Naive thymus-derived CD8-positive, alpha-beta T cell (primary cell): ENCODE data around the gene SPNS2. TPM values are rescaled to one million over a fixed set of nuclear protein-coding genes. Genes with fewer than 3 reads are reported as not detected.

Experiments
- ATAC-seq, 2 donors: fragments of 150-1000 bp; cut with Tn5 transposase in 1 of 2; sonication (Bioruptor Pico), chemical (Tn5 transposase) in 1 of 2; 1 replicate in 1 of 2; 2 replicates in 1 of 2; pipeline ENCODE4 v1.10.0; 2021; ENCODE audit warnings: mild to moderate bottlenecking in 2 of 2, moderate library complexity in 2 of 2
- POLR2A ChIA-PET: fragments of 350-600 bp; sonication (Branson Sonifier 250); formaldehyde crosslinking; loops from one replicate; lab custom pipeline; 2021; ENCODE audit warnings: antibody characterized with exemption; lab: Charles Lee
- DNase-seq, 10 donors: peaks; one replicate each; pipeline versions ENCODE4 v3.0.0 to v3.0.0-alpha.2; 2020 to 2022
- H3K27ac Mint-ChIP-seq, 10 donors: one replicate each; pipeline ENCODE4 v1.8.0; 2020 to 2022; ENCODE audit warnings: mild to moderate bottlenecking in 10 of 10, mixed read lengths in 10 of 10, moderate library complexity in 4 of 10, inconsistent platforms in 1 of 10
- H3K27me3 Mint-ChIP-seq, 5 donors: one replicate each; pipeline ENCODE4 v1.8.0; 2021 to 2022; ENCODE audit warnings: mixed read lengths in 5 of 5
- H3K36me3 Mint-ChIP-seq, 3 donors: one replicate each; pipeline ENCODE4 v1.8.0; 2020 to 2022; ENCODE audit warnings: mixed read lengths in 3 of 3, mild to moderate bottlenecking in 2 of 3, inconsistent platforms in 1 of 3
- H3K4me1 Mint-ChIP-seq, 4 donors: one replicate each; pipeline ENCODE4 v1.8.0; 2021 to 2022; ENCODE audit warnings: mixed read lengths in 4 of 4
- H3K4me3 Mint-ChIP-seq, 10 donors: one replicate each; pipeline ENCODE4 v1.8.0; 2020 to 2022; ENCODE audit warnings: mild to moderate bottlenecking in 10 of 10, mixed read lengths in 10 of 10, moderate library complexity in 6 of 10, inconsistent platforms in 1 of 10
- H3K9me3 Mint-ChIP-seq, 9 donors: one replicate each; pipeline ENCODE4 v1.8.0; 2020 to 2022; ENCODE audit warnings: mixed read lengths in 9 of 9, mild to moderate bottlenecking in 3 of 9, inconsistent platforms in 1 of 9, moderate library complexity in 1 of 9
- polyA plus RNA-seq, 3 donors: library from polyadenylated mRNA; unstranded; fragments of 300-500 nt; fragmentation: Illumina TruSeq; gene quantifications; one replicate each; pipeline ENCODE4 v1.2.3, GENCODE V29; 2021
- total RNA-seq, 8 experiments: library from RNA in 2 of 8; stranded (reverse) in 2 of 8; gene quantifications; one replicate each; pipeline ENCODE4 v1.2.3 and lab custom pipeline; 2021 to 2026

The SPNS2 gene
- total and polyA plus RNA-seq, 5 experiments from 2014 or later = 0.44 to 0.63 (median 0.53) TPM

DNA sequence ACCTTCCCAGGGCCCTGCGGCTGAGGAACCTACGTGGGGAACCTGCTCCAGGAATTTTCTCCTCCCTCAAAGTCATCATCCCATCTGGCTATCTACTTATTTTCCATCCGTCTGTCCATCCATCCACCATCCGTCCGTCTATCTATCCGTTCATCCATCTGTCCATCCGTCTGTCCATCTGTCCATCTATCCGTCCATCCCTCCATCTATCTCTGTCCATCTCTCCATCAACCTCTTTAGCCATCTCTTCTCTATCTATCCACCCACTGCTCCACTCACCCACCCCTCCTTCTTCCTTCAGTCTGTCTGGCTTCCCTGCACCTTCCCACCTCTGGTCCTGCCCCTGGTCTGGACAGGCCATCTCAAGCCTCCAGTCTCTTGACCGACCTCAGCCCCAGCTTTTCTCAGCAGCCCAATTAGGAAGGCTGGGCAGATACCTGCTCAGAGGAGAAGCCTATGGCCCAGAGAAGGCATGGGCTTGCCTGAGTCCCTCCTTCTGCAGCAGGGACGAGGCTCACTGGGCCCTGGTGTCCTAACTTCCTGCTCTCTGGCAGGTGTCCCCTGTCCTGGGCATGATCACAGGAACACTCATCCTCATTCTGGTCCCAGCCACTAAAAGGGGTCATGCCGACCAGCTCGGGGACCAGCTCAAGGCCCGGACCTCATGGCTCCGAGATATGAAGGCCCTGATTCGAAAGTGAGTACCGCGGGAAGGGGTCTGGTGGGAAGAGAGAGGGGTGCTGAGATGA lies 33.5 kb downstream of the SPNS2 start:
- POLR2A ChIA-PET = no interaction called here
- H3K36me3 Mint-ChIP-seq = no peaks in the 10 kb centered on the region
- H3K4me1 Mint-ChIP-seq = peaks cover 0 to 16% (median 10%) of the 10 kb centered on the region in 4 donors
- H3K4me3 Mint-ChIP-seq = no peak overlapping the region
- ATAC-seq (no peak), DNase-seq (no peak)
- H3K27ac Mint-ChIP-seq = no peak overlapping the region
- H3K27me3 Mint-ChIP-seq = peaks cover 2 to 12% (median 9%) of the 10 kb centered on the region in 5 donors
- H3K9me3 Mint-ChIP-seq = no peaks in the 10 kb centered on the region

GRCh38 chr17:4532860-4533522 lies 34.3 kb downstream of the SPNS2 start:
- Mint-ChIP-seq H3K4me3 (no peak overlapping the region), H3K4me1 (peaks cover 0 to 16% (median 10%) of the 10 kb centered on the region in 4 donors), H3K9me3 (no peaks in the 10 kb centered on the region), H3K36me3 (no peaks in the 10 kb centered on the region), H3K27me3 (peaks cover 2 to 12% (median 9%) of the 10 kb centered on the region in 5 donors), H3K27ac (peak overlapping the region in 1 of 10 donors; percentile 77)
- no peak for DNase-seq
- ATAC-seq = no peak
- POLR2A ChIA-PET = no interaction called here

DNA sequence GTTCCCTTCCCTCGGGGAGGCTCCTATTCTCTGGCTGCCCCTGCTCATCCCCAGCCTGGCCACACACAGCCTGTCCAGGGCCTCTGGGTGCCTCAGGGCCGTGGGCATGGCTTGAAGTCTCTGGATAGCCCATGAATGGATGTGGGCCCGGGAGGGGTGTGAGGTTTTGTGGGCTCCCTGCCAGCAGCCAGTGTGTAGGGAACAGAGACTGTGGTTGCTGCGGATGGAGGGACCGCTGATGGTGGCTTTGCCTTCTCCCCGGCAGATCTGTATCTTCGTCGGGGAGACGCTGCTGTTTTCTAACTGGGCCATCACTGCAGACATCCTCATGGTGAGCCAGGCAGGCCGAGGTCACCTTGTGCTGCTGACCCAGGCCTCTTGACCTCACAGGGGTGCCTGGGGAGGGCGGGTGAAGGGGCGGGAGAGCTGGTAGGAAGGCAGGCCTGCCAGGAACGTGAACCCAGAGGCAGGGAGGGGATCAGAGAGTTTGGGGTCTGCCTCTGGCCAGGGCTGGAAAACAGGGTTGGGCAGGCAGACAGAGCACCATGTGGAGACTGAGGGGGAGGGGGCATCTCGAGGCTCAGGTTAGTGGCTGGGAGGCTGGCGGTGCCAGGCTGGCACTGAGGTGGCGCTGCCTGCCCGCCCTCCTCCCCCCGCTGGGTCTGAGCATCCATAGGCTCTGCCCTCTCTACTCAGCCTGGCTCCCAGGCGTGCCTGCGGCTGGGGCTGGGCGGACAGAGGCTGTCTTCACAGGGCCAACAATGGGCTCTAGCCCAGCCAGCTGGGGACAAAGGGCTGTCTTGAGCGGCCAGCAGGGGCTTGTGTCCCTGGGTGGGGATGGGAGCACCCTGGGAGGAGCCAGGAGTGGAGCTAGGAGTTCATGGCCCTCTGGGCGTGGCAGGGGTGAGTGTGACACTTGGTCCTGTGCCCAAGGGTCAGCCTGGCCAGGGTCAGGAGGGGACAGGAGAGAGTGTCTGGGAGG lies 35.1 kb downstream of the SPNS2 start:
- DNase-seq = no peak
- H3K4me1 Mint-ChIP-seq = peaks cover 0 to 16% (median 10%) of the 10 kb centered on the region in 4 donors
- H3K9me3 Mint-ChIP-seq = no peaks in the 10 kb centered on the region
- H3K27ac Mint-ChIP-seq = peak overlapping the region in 1 of 10 donors; percentile 77
- ATAC-seq = peak; percentile 41 to 51
- H3K27me3 Mint-ChIP-seq = peaks cover 2 to 12% (median 9%) of the 10 kb centered on the region in 5 donors
- POLR2A ChIA-PET = no interaction called here
- H3K36me3 Mint-ChIP-seq = no peaks in the 10 kb centered on the region
- H3K4me3 Mint-ChIP-seq = no peak overlapping the region

DNA sequence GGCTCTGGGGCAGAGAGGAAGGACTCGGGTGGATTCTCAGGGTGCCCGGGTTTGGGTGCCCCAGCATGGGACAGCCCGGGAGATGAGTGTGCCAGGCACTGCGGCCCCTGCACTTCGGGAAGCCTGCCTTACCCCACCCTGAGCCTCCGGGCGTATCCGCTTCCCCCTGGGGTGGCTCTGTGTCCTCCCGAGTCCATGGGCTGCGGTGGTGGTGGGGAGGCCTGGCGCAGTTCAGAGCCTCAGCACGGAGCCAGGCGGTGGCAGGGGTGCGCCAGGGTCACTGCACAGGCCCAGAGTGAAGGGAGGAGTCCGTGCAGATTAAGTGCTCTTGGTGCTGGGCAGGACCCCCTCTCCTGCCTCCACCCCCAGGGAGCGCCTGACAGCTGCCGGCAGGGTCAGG lies 35.8 kb downstream of the SPNS2 start:
- H3K4me3 Mint-ChIP-seq = no peak overlapping the region
- H3K27ac Mint-ChIP-seq = no peak overlapping the region
- ATAC-seq (no peak), DNase-seq (no peak)
- peaks cover 0 to 15% (median 10%) of the 10 kb centered on the region in 4 donors for H3K4me1 Mint-ChIP-seq
- H3K27me3 Mint-ChIP-seq = peaks cover under 1 to 11% (median 5%) of the 10 kb centered on the region in 5 donors
- POLR2A ChIA-PET = no interaction called here
- peaks cover 0 to 5% (median 0%) of the 10 kb centered on the region in 3 donors for H3K36me3 Mint-ChIP-seq
- H3K9me3 Mint-ChIP-seq = no peaks in the 10 kb centered on the region

- Mint-ChIP-seq H3K27ac (peak overlapping the region in 1 of 10 donors; percentile 66), H3K27me3 (peaks cover 0 to 11% (median 3%) of the 10 kb centered on the region in 5 donors), H3K36me3 (peaks cover 0 to 8% (median 0%) of the 10 kb centered on the region in 3 donors), H3K9me3 (no peaks in the 10 kb centered on the region), H3K4me3 (no peak overlapping the region), H3K4me1 (peaks cover 0 to 14% (median 9%) of the 10 kb centered on the region in 4 donors)
- ATAC-seq (no peak), DNase-seq (no peak)
- POLR2A ChIA-PET = interaction anchor here (0.5 to 0.7 kb wide), 2 partner anchors 31 to 32 kb away, joined by 3 to 5 read pairs; no protein-coding TSS in a partner anchor
Observed at GRCh38 chr17:4534928-4535666, 36.4 kb downstream of the SPNS2 start.

DNA sequence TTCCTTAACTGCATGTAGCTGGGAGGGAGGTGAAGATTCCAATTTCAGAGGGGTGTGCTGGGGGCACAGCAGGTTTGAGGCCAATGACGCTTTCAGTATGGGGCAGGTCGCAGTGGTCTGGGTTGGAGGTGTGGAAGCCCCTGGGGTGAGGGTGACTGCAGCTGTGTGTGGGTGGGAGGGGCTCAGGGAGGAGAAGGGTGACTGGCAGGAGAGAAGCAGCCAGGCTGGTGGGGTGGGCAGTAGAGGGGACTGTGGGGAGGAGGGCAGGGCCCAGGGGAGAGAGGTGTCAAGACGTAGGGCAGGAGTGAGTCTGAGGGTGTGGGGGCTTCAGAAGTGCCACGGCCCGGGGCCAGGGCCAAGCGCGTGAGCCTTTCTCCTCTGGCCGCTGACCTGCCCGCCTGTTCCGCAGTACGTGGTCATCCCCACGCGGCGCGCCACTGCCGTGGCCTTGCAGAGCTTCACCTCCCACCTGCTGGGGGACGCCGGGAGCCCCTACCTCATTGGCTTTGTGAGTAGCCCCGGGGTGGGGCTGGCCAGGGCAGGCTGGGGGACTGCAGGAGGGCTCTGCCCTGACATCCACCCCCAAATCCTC lies 37.1 kb downstream of the SPNS2 start:
- Mint-ChIP-seq H3K27ac (peak overlapping the region in 1 of 10 donors; percentile 66), H3K4me3 (no peak overlapping the region), H3K27me3 (peaks cover 0 to 8% (median 3%) of the 10 kb centered on the region in 5 donors), H3K9me3 (no peaks in the 10 kb centered on the region), H3K36me3 (peaks cover 0 to 12% (median 0%) of the 10 kb centered on the region in 3 donors), H3K4me1 (peaks cover 0 to 14% (median 9%) of the 10 kb centered on the region in 4 donors)
- ATAC-seq (no peak), DNase-seq (no peak)
- POLR2A ChIA-PET = interaction anchor here (0.5 to 0.7 kb wide), 2 partner anchors 31 kb away, joined by 3 to 5 read pairs; no protein-coding TSS in a partner anchor

DNA sequence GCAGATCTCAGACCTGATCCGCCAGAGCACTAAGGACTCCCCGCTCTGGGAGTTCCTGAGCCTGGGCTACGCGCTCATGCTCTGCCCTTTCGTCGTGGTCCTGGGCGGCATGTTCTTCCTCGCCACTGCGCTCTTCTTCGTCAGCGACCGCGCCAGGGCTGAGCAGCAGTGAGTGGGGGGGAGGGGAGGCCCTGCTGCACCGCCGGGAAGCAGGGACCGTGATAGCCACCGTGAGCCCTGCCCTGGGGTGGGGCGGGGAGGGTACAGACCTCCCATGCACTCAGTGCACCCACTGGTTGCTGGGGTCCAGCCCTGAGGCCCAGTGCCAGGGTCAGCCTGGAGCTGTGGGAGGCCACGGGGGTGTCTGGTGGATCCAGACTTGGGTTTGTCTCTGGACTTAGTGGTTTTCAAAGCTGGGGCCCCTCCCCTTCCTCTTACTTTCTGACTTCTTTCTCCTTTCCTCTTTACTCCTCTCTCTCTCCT lies 37.6 kb downstream of the SPNS2 start:
- DNase-seq (no peak), ATAC-seq (no peak)
- POLR2A ChIA-PET = no interaction called here
- Mint-ChIP-seq H3K4me1 (peaks cover 0 to 14% (median 9%) of the 10 kb centered on the region in 4 donors), H3K4me3 (no peak overlapping the region), H3K36me3 (peaks cover 0 to 17% (median 2%) of the 10 kb centered on the region in 3 donors), H3K27ac (no peak overlapping the region), H3K9me3 (no peaks in the 10 kb centered on the region), H3K27me3 (peaks cover 0 to 8% (median 3%) of the 10 kb centered on the region in 5 donors)

DNA sequence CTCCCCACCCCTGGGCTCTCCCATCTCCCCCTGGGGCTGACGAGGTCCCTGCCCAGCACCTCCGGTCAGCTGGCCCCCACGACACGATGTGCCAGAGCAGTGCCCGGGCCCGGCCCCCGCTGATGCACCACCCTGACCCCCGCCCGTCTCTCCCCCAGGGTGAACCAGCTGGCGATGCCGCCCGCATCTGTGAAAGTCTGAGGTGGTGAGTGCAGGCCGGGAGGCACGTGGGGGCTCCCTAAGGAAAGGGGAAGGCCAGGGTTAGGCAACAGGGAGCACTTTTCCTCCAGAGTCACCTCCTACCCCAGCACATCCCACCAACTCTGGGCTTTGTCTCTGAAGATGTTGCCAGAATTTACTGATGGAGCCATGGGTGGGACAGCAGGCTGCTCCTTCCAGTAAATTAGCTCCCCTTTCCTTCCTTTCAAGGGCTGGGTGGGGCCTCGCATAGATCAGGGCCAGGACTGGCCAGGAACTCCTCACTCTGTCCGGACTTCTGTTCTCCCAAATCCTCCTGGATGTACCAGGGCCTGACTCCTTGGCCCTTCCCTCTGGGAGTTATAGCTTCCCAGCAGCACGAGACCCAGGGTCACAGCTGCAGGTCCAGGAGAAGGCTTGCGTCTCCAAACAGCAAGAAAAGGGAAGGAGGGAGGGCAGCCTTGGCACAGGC lies 38.2 kb downstream of the SPNS2 start:
- no peak overlapping the region for H3K4me3 Mint-ChIP-seq
- POLR2A ChIA-PET = interaction anchor here (0.8 kb wide), 1 partner anchor 19 kb away, joined by 3 read pairs; no protein-coding TSS in a partner anchor
- peak overlapping the region in 2 of 10 donors; percentile 5 to 78 for H3K27ac Mint-ChIP-seq
- peaks cover 0 to 8% (median 2%) of the 10 kb centered on the region in 5 donors for H3K27me3 Mint-ChIP-seq
- no peaks in the 10 kb centered on the region for H3K9me3 Mint-ChIP-seq
- DNase-seq (no peak), ATAC-seq (no peak)
- peaks cover 0 to 21% (median 2%) of the 10 kb centered on the region in 3 donors for H3K36me3 Mint-ChIP-seq
- peaks cover 0 to 14% (median 9%) of the 10 kb centered on the region in 4 donors for H3K4me1 Mint-ChIP-seq

DNA sequence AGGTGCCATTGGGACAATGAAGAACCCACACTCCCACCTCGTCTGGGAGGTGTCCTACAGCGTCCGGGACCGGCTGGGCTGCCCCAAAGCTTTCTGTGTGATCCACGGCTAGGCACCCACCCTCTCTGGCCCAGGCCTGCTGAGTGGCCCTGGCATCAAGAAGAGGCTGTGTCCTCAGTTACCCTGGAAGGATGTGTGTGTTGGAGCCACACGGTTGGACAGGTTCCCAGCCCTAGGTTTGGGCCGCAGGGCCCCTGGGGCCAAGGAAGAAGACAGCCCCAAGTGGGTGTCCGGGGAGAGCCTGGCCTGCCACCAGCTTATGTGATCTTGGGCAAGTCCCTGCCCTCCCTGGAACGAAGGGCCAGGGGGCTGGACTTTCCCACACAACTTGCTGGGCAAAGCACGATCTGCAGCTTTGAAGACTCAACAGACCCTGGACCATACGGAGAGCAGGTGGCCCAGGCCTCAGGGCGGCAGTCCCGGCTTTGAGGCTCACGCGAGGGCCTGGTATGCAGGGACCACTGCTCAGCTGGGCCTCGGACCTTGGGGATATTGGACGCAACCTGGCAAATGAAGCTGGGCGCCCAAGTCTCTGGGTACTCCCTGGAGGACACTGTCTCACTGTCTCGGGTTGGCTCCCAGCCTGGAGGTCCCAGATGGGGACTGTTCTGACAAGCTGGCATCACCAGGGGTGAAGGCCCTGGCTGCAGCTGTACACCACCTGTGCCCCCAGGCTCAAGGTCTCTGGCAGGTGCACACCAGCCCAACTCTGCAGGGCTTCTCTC lies 39.0 kb downstream of the SPNS2 start:
- Mint-ChIP-seq H3K4me3 (no peak overlapping the region), H3K36me3 (peaks cover 0 to 28% (median 2%) of the 10 kb centered on the region in 3 donors), H3K27ac (no peak overlapping the region), H3K9me3 (no peaks in the 10 kb centered on the region), H3K27me3 (peaks cover 0 to 3% (median 0%) of the 10 kb centered on the region in 5 donors), H3K4me1 (peaks cover 0 to 12% (median 11%) of the 10 kb centered on the region in 4 donors)
- DNase-seq (peak in 1 of 10 donors; percentile 56), ATAC-seq (no peak)
- POLR2A ChIA-PET = interaction anchor here (0.8 kb wide), 1 partner anchor 18 kb away, joined by 3 read pairs; no protein-coding TSS in a partner anchor
